HUES48 (cell line): Measurements from ENCODE around the gene SRD5A2.
A peak's percentile ranks its signal among the peaks of the same experiment; 100 is the strongest.

Experiments used
- H3K27ac ChIP-seq: one replicate; pipeline ENCODE4 v1.7.0; 2013; ENCODE audit warnings: low read depth, low read length, inconsistent platforms
- H3K27me3 ChIP-seq: 2 replicates; pipeline ENCODE4 v1.6.1; 2013; ENCODE audit warnings: mild to moderate bottlenecking, low read length; ENCODE audit not compliant: control insufficient read depth, insufficient read depth
- H3K36me3 ChIP-seq: 2 replicates; pipeline ENCODE4 v1.6.1; 2013; ENCODE audit warnings: low read length; ENCODE audit not compliant: control insufficient read depth, insufficient read depth
- H3K4me1 ChIP-seq: 2 replicates; pipeline ENCODE4 v1.6.1; 2013; ENCODE audit warnings: mild to moderate bottlenecking, low read length; ENCODE audit not compliant: control insufficient read depth, insufficient read depth
- H3K4me3 ChIP-seq: 2 replicates; pipeline ENCODE4 v1.5.1; 2013; ENCODE audit warnings: mild to moderate bottlenecking, low read depth, low read length
- H3K9ac ChIP-seq: 2 replicates; pipeline ENCODE4 v1.6.1; 2013; ENCODE audit warnings: mild to moderate bottlenecking, low read depth, low read length, moderate library complexity
- H3K9me3 ChIP-seq: 2 replicates; pipeline ENCODE4 v1.6.1; 2013; ENCODE audit warnings: low read length; ENCODE audit not compliant: control insufficient read depth, insufficient read depth

The SRD5A2 gene

GRCh38 chr2:31580321-31581117, at the start of gene SRD5A2:
Gene SRD5A2 (minus strand): TSS chr2:31580938. CDS start chr2:31580900, 38 bp downstream.
- H3K4me3 ChIP-seq = peak within 1 kb of the TSS; percentile 64
- H3K9ac ChIP-seq = no peak within 1 kb of the TSS
- no peak within 1 kb of the TSS for H3K27ac ChIP-seq
- H3K36me3 ChIP-seq = no peaks in the 10 kb centered on the region
- H3K9me3 ChIP-seq = no peaks in the 10 kb centered on the region
- peaks cover 54% of the 10 kb centered on the region for H3K27me3 ChIP-seq
- peaks cover 5% of the 10 kb centered on the region; the same call in 1 of the 2 replicates for H3K4me1 ChIP-seq

DNA sequence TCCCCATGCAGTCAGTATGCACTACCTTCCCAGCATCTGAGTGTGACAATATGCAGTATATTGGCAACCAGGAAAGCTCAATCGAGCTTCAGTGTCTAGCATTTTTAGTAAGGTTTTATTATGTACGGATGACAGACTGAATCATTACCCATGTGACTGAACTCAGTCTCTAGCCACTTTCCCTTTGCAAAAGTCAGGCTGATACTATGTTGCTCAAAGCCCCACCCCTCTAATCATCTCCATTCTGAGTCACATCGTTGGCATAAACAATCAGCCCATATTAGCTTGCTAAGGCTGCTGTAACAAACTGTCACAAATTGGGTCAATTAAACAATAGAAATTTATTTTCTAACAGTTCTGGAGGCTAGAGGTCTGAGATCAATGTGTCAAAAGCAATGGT, 25.8 kb upstream of the SRD5A2 start:
- Histone ChIP-seq H3K27ac (no peak overlapping the region), H3K36me3 (no peaks in the 10 kb centered on the region), H3K4me1 (no peaks in the 10 kb centered on the region), H3K4me3 (no peak overlapping the region), H3K27me3 (no peaks in the 10 kb centered on the region), H3K9ac (no peak overlapping the region), H3K9me3 (peaks cover 48% of the 10 kb centered on the region)

DNA sequence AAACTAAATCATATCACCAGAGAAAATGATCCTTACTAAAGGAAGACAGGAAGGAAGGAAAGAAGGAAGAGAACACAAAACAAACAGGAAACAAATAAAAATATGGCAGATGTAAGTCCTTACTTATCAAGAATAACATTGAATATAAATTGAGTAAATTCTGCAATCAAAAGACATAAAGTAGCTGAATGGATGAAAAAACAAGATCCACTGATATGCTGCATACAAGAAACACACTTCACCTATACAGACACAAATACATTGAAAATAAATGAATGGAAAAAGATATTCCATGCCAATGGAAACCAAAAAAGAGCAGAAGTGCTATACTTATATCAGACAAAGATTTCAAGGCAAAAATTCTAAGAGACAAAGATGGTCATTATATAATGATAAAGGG, 18.0 kb upstream of the SRD5A2 start:
- no peak overlapping the region for H3K27ac ChIP-seq
- H3K9ac ChIP-seq = no peak overlapping the region
- peaks cover 32% of the 10 kb centered on the region for H3K9me3 ChIP-seq
- H3K4me3 ChIP-seq = no peak overlapping the region
- H3K36me3 ChIP-seq = no peaks in the 10 kb centered on the region
- no peaks in the 10 kb centered on the region for H3K27me3 ChIP-seq
- H3K4me1 ChIP-seq = no peaks in the 10 kb centered on the region

GRCh38 chr2:31586230-31586629, 5.5 kb upstream of the SRD5A2 start:
- Histone ChIP-seq H3K4me3 (no peak overlapping the region), H3K36me3 (no peaks in the 10 kb centered on the region), H3K4me1 (no peaks in the 10 kb centered on the region), H3K9ac (no peak overlapping the region), H3K9me3 (no peaks in the 10 kb centered on the region), H3K27me3 (peaks cover 16% of the 10 kb centered on the region), H3K27ac (no peak overlapping the region)

- Histone ChIP-seq H3K4me3 (peak overlapping the region; percentile 64), H3K4me1 (peaks cover 5% of the 10 kb centered on the region; the same call in 1 of the 2 replicates), H3K27me3 (peaks cover 54% of the 10 kb centered on the region), H3K9me3 (no peaks in the 10 kb centered on the region), H3K9ac (no peak overlapping the region), H3K27ac (no peak overlapping the region), H3K36me3 (no peaks in the 10 kb centered on the region)
These were observed 522 bp upstream of the SRD5A2 start for GRCh38 chr2:31581124-31581795.

- H3K27ac ChIP-seq = no peak overlapping the region
- H3K4me1 ChIP-seq = peaks cover 5% of the 10 kb centered on the region; the same call in 1 of the 2 replicates
- H3K9me3 ChIP-seq = no peaks in the 10 kb centered on the region
- H3K4me3 ChIP-seq = peak overlapping the region; percentile 64
- peaks cover 54% of the 10 kb centered on the region for H3K27me3 ChIP-seq
- no peak overlapping the region for H3K9ac ChIP-seq
- no peaks in the 10 kb centered on the region for H3K36me3 ChIP-seq
These were observed 780 bp downstream of the SRD5A2 start for GRCh38 chr2:31579996-31580320.

- H3K4me1 ChIP-seq = peaks cover 5% of the 10 kb centered on the region; the same call in 1 of the 2 replicates
- H3K9me3 ChIP-seq = no peaks in the 10 kb centered on the region
- peaks cover 54% of the 10 kb centered on the region for H3K27me3 ChIP-seq
- no peak overlapping the region for H3K9ac ChIP-seq
- H3K27ac ChIP-seq = no peak overlapping the region
- H3K4me3 ChIP-seq = no peak overlapping the region
- no peaks in the 10 kb centered on the region for H3K36me3 ChIP-seq
These were observed 2.4 kb downstream of the SRD5A2 start for GRCh38 chr2:31578316-31578715.

- Histone ChIP-seq H3K4me3 (no peak overlapping the region), H3K9ac (no peak overlapping the region), H3K27me3 (peaks cover 47% of the 10 kb centered on the region), H3K9me3 (no peaks in the 10 kb centered on the region), H3K27ac (no peak overlapping the region), H3K36me3 (no peaks in the 10 kb centered on the region), H3K4me1 (peaks cover 5% of the 10 kb centered on the region; the same call in 1 of the 2 replicates)
These were observed 3.6 kb downstream of the SRD5A2 start for GRCh38 chr2:31577143-31577542.

- no peaks in the 10 kb centered on the region for H3K36me3 ChIP-seq
- H3K9ac ChIP-seq = no peak overlapping the region
- no peak overlapping the region for H3K27ac ChIP-seq
- no peak overlapping the region for H3K4me3 ChIP-seq
- no peaks in the 10 kb centered on the region for H3K4me1 ChIP-seq
- no peaks in the 10 kb centered on the region for H3K9me3 ChIP-seq
- H3K27me3 ChIP-seq = no peaks in the 10 kb centered on the region
These were observed 12.0 kb downstream of the SRD5A2 start for GRCh38 chr2:31568585-31569201.

- H3K4me1 ChIP-seq = no peaks in the 10 kb centered on the region
These were observed 13.1 kb downstream of the SRD5A2 start for GRCh38 chr2:31567679-31568078.

GRCh38 chr2:31563273-31563839, 17.4 kb downstream of the SRD5A2 start:
- H3K27ac ChIP-seq = no peak overlapping the region
- H3K4me3 ChIP-seq = no peak overlapping the region
- H3K27me3 ChIP-seq = no peaks in the 10 kb centered on the region
- H3K9ac ChIP-seq = no peak overlapping the region
- H3K36me3 ChIP-seq = no peaks in the 10 kb centered on the region
- no peaks in the 10 kb centered on the region for H3K4me1 ChIP-seq
- H3K9me3 ChIP-seq = no peaks in the 10 kb centered on the region

More at GRCh38 chr2:31567679-31568078, 13.1 kb downstream of the SRD5A2 start:
- H3K27ac ChIP-seq = no peak overlapping the region
- no peaks in the 10 kb centered on the region for H3K9me3 ChIP-seq
- H3K27me3 ChIP-seq = no peaks in the 10 kb centered on the region
- no peaks in the 10 kb centered on the region for H3K36me3 ChIP-seq
- no peak overlapping the region for H3K9ac ChIP-seq
- no peak overlapping the region for H3K4me3 ChIP-seq
